Measurements from ENCODE around the gene PDLIM5.

- TF ChIP-seq, protein P1, sequence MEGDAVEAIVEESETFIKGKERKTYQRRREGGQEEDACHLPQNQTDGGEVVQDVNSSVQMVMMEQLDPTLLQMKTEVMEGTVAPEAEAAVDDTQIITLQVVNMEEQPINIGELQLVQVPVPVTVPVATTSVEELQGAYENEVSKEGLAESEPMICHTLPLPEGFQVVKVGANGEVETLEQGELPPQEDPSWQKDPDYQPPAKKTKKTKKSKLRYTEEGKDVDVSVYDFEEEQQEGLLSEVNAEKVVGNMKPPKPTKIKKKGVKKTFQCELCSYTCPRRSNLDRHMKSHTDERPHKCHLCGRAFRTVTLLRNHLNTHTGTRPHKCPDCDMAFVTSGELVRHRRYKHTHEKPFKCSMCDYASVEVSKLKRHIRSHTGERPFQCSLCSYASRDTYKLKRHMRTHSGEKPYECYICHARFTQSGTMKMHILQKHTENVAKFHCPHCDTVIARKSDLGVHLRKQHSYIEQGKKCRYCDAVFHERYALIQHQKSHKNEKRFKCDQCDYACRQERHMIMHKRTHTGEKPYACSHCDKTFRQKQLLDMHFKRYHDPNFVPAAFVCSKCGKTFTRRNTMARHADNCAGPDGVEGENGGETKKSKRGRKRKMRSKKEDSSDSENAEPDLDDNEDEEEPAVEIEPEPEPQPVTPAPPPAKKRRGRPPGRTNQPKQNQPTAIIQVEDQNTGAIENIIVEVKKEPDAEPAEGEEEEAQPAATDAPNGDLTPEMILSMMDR (IDR thresholded peaks at IDR 0.05; ENCODE audit: low read depth, low read length, poor library complexity, severe bottlenecking) = peak; percentile 61
- TF ChIP-seq EZH2phosphoT487 (IDR thresholded peaks at IDR 0.05; ENCODE audit: borderline replicate concordance, low read length) = no peak
Observed at GRCh38 chr4:94595880-94596483, 144.2 kb downstream of the PDLIM5 start.
